ENCODE data around the gene ARL2.

DNA sequence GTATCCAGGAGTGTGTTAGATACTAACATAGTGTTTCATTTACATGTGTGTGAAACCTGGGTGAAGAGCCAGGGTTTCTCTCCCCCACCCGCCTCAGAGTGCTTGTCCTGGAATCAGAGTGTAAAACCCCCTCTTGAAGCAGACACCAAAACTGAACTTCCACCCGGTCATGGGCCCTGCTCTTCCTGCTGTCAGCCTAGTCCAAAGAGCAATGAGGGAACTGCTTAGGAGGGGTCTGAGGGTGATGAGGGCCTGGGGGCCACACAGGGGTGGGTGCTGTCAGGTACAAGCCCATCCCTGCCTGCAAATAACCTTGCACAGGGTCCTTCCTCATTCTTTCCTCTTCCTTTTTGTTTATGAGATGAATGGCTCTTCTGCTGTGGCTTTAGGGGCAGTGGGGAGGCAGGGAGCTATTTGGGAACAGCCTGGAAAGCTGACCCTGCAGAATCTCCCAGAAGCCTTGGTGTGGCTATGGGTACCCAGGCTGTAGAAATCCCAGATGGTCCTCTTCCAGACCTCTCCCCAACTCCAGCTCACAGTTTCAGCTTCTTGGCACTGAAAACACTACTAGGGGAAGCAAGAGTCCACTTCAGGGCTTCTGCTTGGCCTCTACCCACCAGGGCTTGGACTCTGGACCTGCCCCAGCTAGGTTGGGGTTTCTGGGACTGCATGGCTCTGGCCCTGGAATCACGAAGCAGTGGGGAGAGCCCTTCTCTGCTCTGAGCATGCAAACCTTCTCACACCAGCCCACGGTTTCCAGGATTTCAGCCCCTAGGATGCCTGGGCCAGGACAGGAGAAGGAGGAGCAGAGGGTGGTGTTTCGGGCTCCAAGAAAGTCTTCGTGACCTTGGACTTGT, 25.7 kb upstream of the ARL2 start:
- TF ChIP-seq EZH2phosphoT487 (IDR thresholded peaks at IDR 0.05; ENCODE audit: insufficient read depth, low read depth) (no peak), EZH2 (IDR thresholded peaks at IDR 0.05; ENCODE audit: insufficient read depth, poor library complexity, severe bottlenecking) (no peak)
